Activated CD8-positive, alpha-beta memory T cell treated with anti-CD3 and anti-CD28 coated beads, Interleukin-2, amount 50 U/mL, for 4 hours (primary cell): ENCODE results near the gene RSPRY1.
"Not testable (repeated sequence)": the region's sequence is repeated elsewhere in the genome, so short reads cannot be mapped to it uniquely, and the experiment has no call there.

Experiments
- DNase-seq: peaks from one replicate; pipeline ENCODE4 v3.0.0-alpha.2; 2020

Gene RSPRY1

GRCh38 chr16:57256601-57257395 is 70.7 kb downstream of the RSPRY1 start:
- no peak for DNase-seq

- no peak for DNase-seq
Observed at GRCh38 chr16:57257455-57258070, 71.4 kb downstream of the RSPRY1 start.

- no peak for DNase-seq
Observed at GRCh38 chr16:57258226-57258909, 72.2 kb downstream of the RSPRY1 start.

- DNase-seq = no peak
Observed at GRCh38 chr16:57258910-57259475, 72.9 kb downstream of the RSPRY1 start.

- peak; percentile 43 for DNase-seq
Observed at GRCh38 chr16:57260294-57260929, 74.3 kb downstream of the RSPRY1 start.

- DNase-seq = no peak
Observed at GRCh38 chr16:57261806-57262205, 75.7 kb downstream of the RSPRY1 start.

GRCh38 chr16:57262841-57263540 is 76.9 kb downstream of the RSPRY1 start:
- DNase-seq = no peak

GRCh38 chr16:57263541-57264351 is 77.6 kb downstream of the RSPRY1 start:
- no peak for DNase-seq

- DNase-seq = no peak
Observed at GRCh38 chr16:57264381-57264780, 78.3 kb downstream of the RSPRY1 start.

GRCh38 chr16:57264950-57265371 is 78.8 kb downstream of the RSPRY1 start:
- no peak for DNase-seq

- DNase-seq = no peak
Observed at GRCh38 chr16:57265850-57266530, 79.9 kb downstream of the RSPRY1 start.

- no peak for DNase-seq
Observed at GRCh38 chr16:57266531-57267260, 80.6 kb downstream of the RSPRY1 start.

- not testable (repeated sequence) for DNase-seq
Observed at GRCh38 chr16:57267343-57267742, 81.2 kb downstream of the RSPRY1 start.

- no peak for DNase-seq
Observed at GRCh38 chr16:57268804-57269800, 83.0 kb downstream of the RSPRY1 start.

- DNase-seq = no peak
Observed at GRCh38 chr16:57270221-57271062, 84.3 kb downstream of the RSPRY1 start.

GRCh38 chr16:57271063-57271345 is 84.9 kb downstream of the RSPRY1 start:
- no peak for DNase-seq

GRCh38 chr16:57271867-57272495 is 85.9 kb downstream of the RSPRY1 start:
- DNase-seq = no peak

- no peak for DNase-seq
Observed at GRCh38 chr16:57273359-57273758, 87.2 kb downstream of the RSPRY1 start.
